Psoas muscle (tissue), 8 donors: ENCODE results near the gene PHLPP1. TPM values are rescaled to one million over a fixed set of nuclear protein-coding genes. Genes with fewer than 3 reads are reported as not detected.

Experiments
- ATAC-seq, 4 donors: fragments of 200-7000 bp; cut with Tn5 transposase; one replicate each; pipeline ENCODE4 v1.9.1; 2020; ENCODE audit warnings: moderate library complexity in 3 of 4, mild to moderate bottlenecking in 2 of 4
- DNase-seq, 2 donors: peaks; one replicate each; pipeline ENCODE4 v3.0.0-alpha.2; 2020
- H3K27ac ChIP-seq: fragments of 200-600 bp; one replicate; pipeline ENCODE4 v1.8.0; 2022
- H3K27me3 ChIP-seq, 3 donors: fragments of 200-600 bp in 1 of 3; one replicate each; pipeline versions ENCODE4 v1.6.1 to v1.8.0; 2013 to 2022; ENCODE audit warnings: low read length in 2 of 3, mild to moderate bottlenecking in 2 of 3, moderate library complexity in 1 of 3; ENCODE audit not compliant: insufficient read depth in 3 of 3
- H3K36me3 ChIP-seq, 2 donors: fragments of 200-600 bp in 1 of 2; one replicate each; pipeline versions ENCODE4 v1.6.1 to v1.8.0; 2013 to 2022; ENCODE audit warnings: low read depth in 1 of 2, mild to moderate bottlenecking in 1 of 2, moderate library complexity in 1 of 2; ENCODE audit not compliant: insufficient read depth in 1 of 2
- H3K4me1 ChIP-seq: fragments of 200-600 bp; one replicate; pipeline ENCODE4 v1.8.0; 2022
- H3K4me3 ChIP-seq: fragments of 200-600 bp; one replicate; pipeline ENCODE4 v1.8.0; 2022; ENCODE audit warnings: mild to moderate bottlenecking
- H3K9me3 ChIP-seq: fragments of 200-600 bp; one replicate; pipeline ENCODE4 v1.8.0; 2022
- WGBS, 3 donors: extraction: QIAGEN DNeasy Blood & Tissue Kit; methylation state at CpG; one replicate each; pipeline versions ENCODE4 v1.1.6 to v1.1.7; 2013; 5-methylcytosine and 5-hydroxymethylcytosine counted together
- intact Hi-C, 2 donors: fragments of 100-400 bp; cut with DNase I; formaldehyde crosslinking; loops; one replicate each; pipeline versions ENCODE4 v1.11.0 to v1.14.2; 2022
- polyA plus RNA-seq, 3 donors: library from polyadenylated mRNA; stranded (reverse); fragments of 200-250 nt; gene quantifications; one replicate each; pipeline ENCODE4 v1.2.3, GENCODE V29; 2013
- total RNA-seq, 4 donors: library from RNA; stranded (reverse); fragmentation: NEBNext Ultra II Directional in 2 of 4; extraction: Animal tissue kit (Norgen Biotek cat#: 25700) in 2 of 4; gene quantifications; one replicate each; pipeline versions ENCODE4 v1.2.1 to v1.2.4, GENCODE V29; 2021 to 2023
- TF ChIP-seq, protein P1 (sequence below): fragments of 200-600 bp; IDR thresholded peaks from one replicate; pipeline ENCODE4 v1.8.0; 2022; ENCODE audit warnings: antibody characterized with exemption
- donor health status: healthy with polysubstance abuse.
- donor health status: DM: no; HTN: no; CAD: no; lungs with moderate emphysema.
- donor health status: Bipolar disorder and iron deficiency.
- donor health status: healthy.
- donor health status: DM: yes; HTN: yes; CAD: no.
- donor health status: DM: no; HTN: no; CAD: no.
- donor health status: DM: no; HTN: no; CAD: no.
- donor health status: DM: yes; HTN: yes; CAD: no.

Gene PHLPP1
- total and polyA plus RNA-seq, 7 donors: 0.79 to 6.4 (median 3.5) TPM

DNA sequence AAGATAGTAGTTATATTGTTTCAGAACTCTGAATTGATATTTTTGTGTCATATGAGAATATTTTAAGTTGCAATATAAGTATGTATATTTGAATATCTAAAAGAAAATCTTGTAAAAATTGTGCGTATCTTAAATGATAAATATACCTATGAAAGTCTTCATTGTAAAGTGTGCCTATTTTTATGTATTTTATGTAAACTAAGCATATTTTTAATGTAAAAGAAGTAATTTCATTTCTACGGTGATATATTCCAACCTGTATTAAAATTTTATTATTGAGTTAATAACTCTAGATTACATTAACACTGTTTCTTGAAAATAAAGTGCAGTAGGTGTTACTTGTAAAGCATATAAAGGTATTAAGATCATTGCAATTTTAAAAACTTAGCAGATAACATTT is 233.4 kb downstream of the PHLPP1 start:
- DNase-seq (no peak), ATAC-seq (no peak)
- H3K27me3 ChIP-seq: no peaks in the 10 kb centered on the region
- intact Hi-C loops: no loop called here
- no peaks in the 10 kb centered on the region for H3K9me3 ChIP-seq
- no peak overlapping the region for H3K27ac ChIP-seq
- 97 to 99% (median 97%) methylated on average over 2 of the region's 2 CpGs for WGBS, 3 donors
- TF ChIP-seq, protein P1, sequence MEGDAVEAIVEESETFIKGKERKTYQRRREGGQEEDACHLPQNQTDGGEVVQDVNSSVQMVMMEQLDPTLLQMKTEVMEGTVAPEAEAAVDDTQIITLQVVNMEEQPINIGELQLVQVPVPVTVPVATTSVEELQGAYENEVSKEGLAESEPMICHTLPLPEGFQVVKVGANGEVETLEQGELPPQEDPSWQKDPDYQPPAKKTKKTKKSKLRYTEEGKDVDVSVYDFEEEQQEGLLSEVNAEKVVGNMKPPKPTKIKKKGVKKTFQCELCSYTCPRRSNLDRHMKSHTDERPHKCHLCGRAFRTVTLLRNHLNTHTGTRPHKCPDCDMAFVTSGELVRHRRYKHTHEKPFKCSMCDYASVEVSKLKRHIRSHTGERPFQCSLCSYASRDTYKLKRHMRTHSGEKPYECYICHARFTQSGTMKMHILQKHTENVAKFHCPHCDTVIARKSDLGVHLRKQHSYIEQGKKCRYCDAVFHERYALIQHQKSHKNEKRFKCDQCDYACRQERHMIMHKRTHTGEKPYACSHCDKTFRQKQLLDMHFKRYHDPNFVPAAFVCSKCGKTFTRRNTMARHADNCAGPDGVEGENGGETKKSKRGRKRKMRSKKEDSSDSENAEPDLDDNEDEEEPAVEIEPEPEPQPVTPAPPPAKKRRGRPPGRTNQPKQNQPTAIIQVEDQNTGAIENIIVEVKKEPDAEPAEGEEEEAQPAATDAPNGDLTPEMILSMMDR: no peak
- H3K4me3 ChIP-seq: no peak overlapping the region
- H3K4me1 ChIP-seq: no peaks in the 10 kb centered on the region
- H3K36me3 ChIP-seq: peaks cover 8 to 9% of the 10 kb centered on the region in 2 donors

DNA sequence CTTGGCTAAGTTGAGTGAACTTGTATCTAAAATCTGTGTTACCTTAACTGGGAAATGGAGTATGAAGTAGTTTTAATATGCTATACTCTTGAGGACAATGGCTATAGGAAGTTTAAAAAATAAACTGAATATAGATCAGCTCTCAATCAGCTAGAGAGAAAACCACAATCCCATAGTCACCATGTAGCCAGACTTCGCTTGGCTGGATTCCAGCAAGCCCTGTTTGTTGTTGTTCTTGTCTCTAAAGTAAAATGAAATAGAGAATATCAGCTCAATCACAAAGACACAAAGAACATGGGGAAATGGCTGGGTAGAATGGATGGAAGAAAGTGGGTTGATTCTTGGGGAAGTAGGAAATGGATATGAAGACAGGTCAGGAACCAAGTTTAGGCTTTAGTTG is 234.9 kb downstream of the PHLPP1 start:
- ATAC-seq (no peak), DNase-seq (no peak)
- no peaks in the 10 kb centered on the region for H3K27me3 ChIP-seq
- H3K9me3 ChIP-seq: no peaks in the 10 kb centered on the region
- H3K4me1 ChIP-seq: no peaks in the 10 kb centered on the region
- intact Hi-C loops: loop anchor here in 1 of 2 donors (10.0 kb wide), 1 partner anchor 1125 kb away; no protein-coding TSS in a partner anchor
- WGBS, 3 donors: 93 to 94% (median 94%) methylated on average over 1 of the region's 1 CpG
- no peak overlapping the region for H3K27ac ChIP-seq
- H3K4me3 ChIP-seq: no peak overlapping the region
- H3K36me3 ChIP-seq: peaks cover 6 to 8% of the 10 kb centered on the region in 2 donors
- TF ChIP-seq, protein P1: no peak

DNA sequence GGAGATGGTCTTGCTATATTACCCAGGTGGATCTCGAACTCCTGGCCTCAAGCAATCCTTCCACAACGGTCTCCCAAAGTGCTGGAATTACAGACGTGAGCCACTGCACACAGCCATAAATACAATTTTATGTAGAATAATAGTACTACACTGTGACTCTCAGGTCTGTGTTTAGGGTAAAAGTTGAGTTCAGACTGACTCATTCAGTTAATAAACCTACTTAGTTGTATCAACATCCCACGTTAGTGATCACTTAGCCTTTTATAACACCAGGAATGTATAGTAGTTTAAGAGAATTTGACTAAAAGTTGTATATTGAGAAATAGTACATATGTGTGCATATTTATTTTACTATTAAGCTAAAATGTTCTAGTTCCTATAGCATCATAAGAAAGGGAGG is 237.5 kb downstream of the PHLPP1 start:
- DNase-seq: no peak
- intact Hi-C loops: loop anchor here in 1 of 2 donors (10.0 kb wide), 1 partner anchor 1122 kb away; no protein-coding TSS in a partner anchor
- 69 to 95% (median 91%) methylated on average over 4 of the region's 4 CpGs for WGBS, 3 donors

DNA sequence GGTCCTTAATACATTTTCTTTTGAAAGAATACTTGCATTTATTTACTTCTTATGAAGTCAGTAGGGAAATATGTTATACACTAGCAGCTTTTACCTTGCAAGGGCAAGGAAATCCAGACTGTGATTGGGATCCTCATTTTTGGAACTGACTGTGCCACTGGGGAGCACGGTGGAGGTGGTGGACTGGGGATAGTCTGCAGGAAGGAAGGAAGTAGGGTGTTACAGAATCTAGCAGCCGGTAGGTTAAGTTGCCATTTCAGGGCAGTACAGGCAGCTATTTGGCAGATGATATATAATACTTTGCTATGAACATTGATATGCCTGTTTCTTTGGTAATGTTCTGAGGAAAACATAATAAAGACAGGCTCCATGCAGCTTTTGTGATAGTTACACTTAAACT is 238.3 kb downstream of the PHLPP1 start:
- H3K9me3 ChIP-seq: no peaks in the 10 kb centered on the region
- TF ChIP-seq, protein P1: no peak
- H3K27me3 ChIP-seq: no peaks in the 10 kb centered on the region
- peaks cover 0 to 5% of the 10 kb centered on the region in 2 donors for H3K36me3 ChIP-seq
- H3K4me1 ChIP-seq: no peaks in the 10 kb centered on the region
- no peak overlapping the region for H3K27ac ChIP-seq
- 24 to 29% (median 25%) methylated on average over 2 of the region's 2 CpGs for WGBS, 3 donors
- H3K4me3 ChIP-seq: no peak overlapping the region
- intact Hi-C loops: loop anchor here in 1 of 2 donors (10.0 kb wide), 1 partner anchor 1121 kb away; no protein-coding TSS in a partner anchor
- ATAC-seq (no peak), DNase-seq (no peak)

More for the DNA sequence above, 237.5 kb downstream of the PHLPP1 start:
- H3K27me3 ChIP-seq: no peaks in the 10 kb centered on the region
- H3K4me1 ChIP-seq: no peaks in the 10 kb centered on the region
- no peaks in the 10 kb centered on the region for H3K36me3 ChIP-seq
- H3K9me3 ChIP-seq: no peaks in the 10 kb centered on the region
- no peak for ATAC-seq
- H3K27ac ChIP-seq: no peak overlapping the region
- no peak overlapping the region for H3K4me3 ChIP-seq
- TF ChIP-seq, protein P1: no peak

DNA sequence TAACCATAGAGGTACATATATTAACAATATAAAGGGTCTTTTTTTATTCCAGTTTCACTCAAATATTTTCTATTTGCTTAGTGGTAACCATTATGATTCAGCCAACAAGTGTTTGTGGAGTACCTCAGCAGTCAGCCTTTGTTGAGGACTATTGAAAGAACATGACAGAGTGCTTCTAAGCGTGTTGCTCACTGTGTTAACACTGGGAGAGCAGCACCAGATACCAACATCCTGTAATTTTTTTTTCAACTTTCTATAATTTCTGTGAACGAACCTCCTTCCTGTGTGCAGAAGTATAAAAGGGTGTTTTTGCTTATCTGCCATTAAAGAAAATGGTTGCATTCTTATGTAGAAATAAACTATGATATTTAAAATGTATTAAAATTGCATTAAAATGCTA is 239.0 kb downstream of the PHLPP1 start:
- intact Hi-C loops: loop anchor here in 1 of 2 donors (10.0 kb wide), 1 partner anchor 1120 kb away; no protein-coding TSS in a partner anchor
- TF ChIP-seq, protein P1: no peak
- Histone ChIP-seq H3K4me3 (no peak overlapping the region), H3K27me3 (no peaks in the 10 kb centered on the region), H3K27ac (no peak overlapping the region), H3K36me3 (peaks cover 0 to 8% of the 10 kb centered on the region in 2 donors), H3K9me3 (no peaks in the 10 kb centered on the region), H3K4me1 (no peaks in the 10 kb centered on the region)
- 76 to 84% (median 79%) methylated on average over 2 of the region's 2 CpGs for WGBS, 3 donors
- DNase-seq (no peak), ATAC-seq (no peak)
